IMR-90 (cell line): Measurements from ENCODE around the gene RAB11B. TPM values are rescaled to one million over a fixed set of nuclear protein-coding genes. Genes with fewer than 3 reads are reported as not detected.

Source experiments
- ATAC-seq: fragments of 200-7000 bp; cut with Tn5 transposase; 2 replicates; pipeline ENCODE4 v1.9.1; 2020; ENCODE audit warnings: low read depth, mild to moderate bottlenecking, moderate library complexity
- BruUV-seq: library from RNA; stranded (reverse); fragments of 400-500 nt; replicated peaks from 2 replicates; lab custom pipeline; 2021; lab: Mats Ljungman, UMichigan
- CTCF ChIA-PET: fragments of 300-600 bp; formaldehyde crosslinking; extraction: SDS; loops from one replicate; lab custom pipeline; 2021; ENCODE audit warnings: antibody characterized with exemption; lab: Yijun Ruan, JAX
- POLR2A ChIA-PET: fragments of 300-600 bp; sonication (Branson Sonifier 250); formaldehyde crosslinking; loops from one replicate; lab custom pipeline; 2022; ENCODE audit warnings: antibody characterized with exemption; ENCODE audit not compliant: unreplicated experiment; lab: Charles Lee
- DNase-seq: peaks from one replicate; pipeline ENCODE4 v3.0.0; 2013
- H2AFZ ChIP-seq: replicated peaks from 2 replicates; pipeline ENCODE3; 2013; ENCODE audit warnings: low read length, mild to moderate bottlenecking; ENCODE audit not compliant: poor library complexity
- H2AK5ac ChIP-seq: 2 replicates; pipeline ENCODE4 v1.6.1; 2013; ENCODE audit warnings: low read depth, low read length, inconsistent platforms
- H2AK9ac ChIP-seq: replicated peaks from 2 replicates; pipeline ENCODE3; 2013; ENCODE audit warnings: mild to moderate bottlenecking, low read depth, low read length, moderate library complexity; ENCODE audit not compliant: poor library complexity
- H2BK120ac ChIP-seq: 2 replicates; pipeline ENCODE4 v1.6.1; 2013; ENCODE audit warnings: low read depth, low read length, inconsistent platforms
- H2BK15ac ChIP-seq: 3 replicates; pipeline ENCODE4 v1.6.1; 2013; ENCODE audit warnings: low read depth, low read length, inconsistent platforms
- H2BK20ac ChIP-seq: 2 replicates; pipeline ENCODE4 v1.6.1; 2013; ENCODE audit warnings: low read depth, mild to moderate bottlenecking, inconsistent platforms, low read length, moderate library complexity
- H2BK5ac ChIP-seq: 2 replicates; pipeline ENCODE4 v1.6.1; 2013; ENCODE audit warnings: mild to moderate bottlenecking, low read depth, low read length, inconsistent platforms; ENCODE audit not compliant: poor library complexity, severe bottlenecking
- H3K14ac ChIP-seq: replicated peaks from 2 replicates; pipeline ENCODE4 v1.6.1; 2013; ENCODE audit warnings: low read depth, low read length, inconsistent platforms
- H3K18ac ChIP-seq: 2 replicates; pipeline ENCODE4 v1.6.1; 2013; ENCODE audit warnings: low read depth, low read length, control low read depth
- H3K23ac ChIP-seq: 2 replicates; pipeline ENCODE4 v1.6.1; 2013; ENCODE audit warnings: low read depth, low read length, inconsistent platforms
- H3K27ac ChIP-seq: 2 replicates; pipeline ENCODE4 v1.5.1; 2013; ENCODE audit warnings: mild to moderate bottlenecking, control low read depth, low read length; ENCODE audit not compliant: insufficient read depth
- H3K27me3 ChIP-seq: 2 replicates; pipeline ENCODE4 v1.6.1; 2013; ENCODE audit warnings: low read length; ENCODE audit not compliant: control insufficient read depth, insufficient read depth
- H3K36me3 ChIP-seq: 2 replicates; pipeline ENCODE4 v1.6.1; 2013; ENCODE audit warnings: low read length, mixed read lengths; ENCODE audit not compliant: control insufficient read depth, insufficient read depth
- H3K4ac ChIP-seq: 2 replicates; pipeline ENCODE4 v1.6.1; 2013; ENCODE audit warnings: low read depth, low read length, inconsistent platforms
- H3K4me1 ChIP-seq: 2 replicates; pipeline ENCODE4 v1.6.1; 2013; ENCODE audit warnings: low read length, mixed read lengths; ENCODE audit not compliant: control insufficient read depth, insufficient read depth
- H3K4me2 ChIP-seq: 2 replicates; pipeline ENCODE4 v1.6.1; 2013; ENCODE audit warnings: low read depth, mild to moderate bottlenecking, control low read depth, low read length, moderate library complexity
- H3K4me3 ChIP-seq: 2 replicates; pipeline ENCODE4 v1.5.1; 2013; ENCODE audit warnings: low read depth, mild to moderate bottlenecking, control low read depth, low read length, moderate library complexity; ENCODE audit not compliant: insufficient read depth
- H3K56ac ChIP-seq: 2 replicates; pipeline ENCODE4 v1.6.1; 2013; ENCODE audit warnings: low read length, inconsistent platforms; ENCODE audit not compliant: insufficient read depth; ENCODE audit errors: extremely low read depth
- H3K79me1 ChIP-seq, 2 experiments: 2 replicates each; pipeline ENCODE4 v1.6.1; 2013; ENCODE audit warnings: low read length in 2 of 2, inconsistent platforms in 1 of 2, low read depth in 1 of 2
- H3K9ac ChIP-seq: 2 replicates; pipeline ENCODE4 v1.6.1; 2013; ENCODE audit warnings: low read depth, low read length, control low read depth
- H3K9me1 ChIP-seq: 2 replicates; pipeline ENCODE4 v1.6.1; 2013; ENCODE audit warnings: low read length, inconsistent platforms; ENCODE audit not compliant: insufficient read depth
- H3K9me3 ChIP-seq: 2 replicates; pipeline ENCODE4 v1.6.1; 2013; ENCODE audit warnings: low read length; ENCODE audit not compliant: control insufficient read depth, insufficient read depth
- H4K20me1 ChIP-seq: 2 replicates; pipeline ENCODE4 v1.6.1; 2013; ENCODE audit warnings: low read length, inconsistent platforms; ENCODE audit not compliant: insufficient read depth
- H4K5ac ChIP-seq: 2 replicates; pipeline ENCODE4 v1.6.1; 2013; ENCODE audit warnings: mild to moderate bottlenecking, low read depth, low read length, control low read depth
- H4K8ac ChIP-seq, 2 experiments: 2 replicates each; pipeline ENCODE4 v1.6.1; 2013; ENCODE audit warnings: low read depth in 2 of 2, low read length in 2 of 2, control low read depth in 1 of 2, inconsistent platforms in 1 of 2
- H4K91ac ChIP-seq: 2 replicates; pipeline ENCODE4 v1.6.1; 2013; ENCODE audit warnings: low read depth, low read length, inconsistent platforms; ENCODE audit not compliant: insufficient read depth
- CEBPB ChIP-seq: IDR thresholded peaks from 2 replicates; pipeline ENCODE4 v1.6.1; 2012; ENCODE audit warnings: low read depth, low read length, improper control_type of control experiment
- MAFK ChIP-seq: IDR thresholded peaks from 2 replicates; pipeline ENCODE4 v1.6.1; 2012; ENCODE audit warnings: low read depth, low read length, improper control_type of control experiment
- MAZ ChIP-seq: IDR thresholded peaks from 2 replicates; pipeline ENCODE4 v1.6.1; 2012; ENCODE audit warnings: low read depth, mild to moderate bottlenecking, low read length, improper control_type of control experiment, moderate library complexity, borderline replicate concordance
- RAD21 ChIP-seq: IDR thresholded peaks from 2 replicates; pipeline ENCODE4 v1.6.1; 2012; ENCODE audit warnings: low read length, improper control_type of control experiment
- WGBS, 2 experiments: methylation state at CpG; one replicate each; pipeline versions ENCODE4 v1.1.5 to v1.1.7; 2013; ENCODE audit warnings: missing lambda C conversion rate in 2 of 2; ENCODE audit not compliant: insufficient read length in 1 of 2; ENCODE audit errors: extremely low coverage in 2 of 2; 5-methylcytosine and 5-hydroxymethylcytosine counted together
- dilution Hi-C: fragments of 300-500 bp; cut with HindIII; formaldehyde crosslinking; loops from one replicate; pipeline ENCODE4 v1.14.3; 2018; ENCODE audit warnings: low sequenced_read_pairs; ENCODE audit not compliant: unreplicated experiment
- in situ Hi-C: fragments of 300-500 bp; cut with MboI; formaldehyde crosslinking; loops from 3 replicates; pipeline ENCODE4 v1.14.3; 2019; ENCODE audit warnings: low sequenced_read_pairs, inconsistent platforms, mixed read lengths
- intact Hi-C: fragments of 100-400 bp; cut with micrococcal nuclease; formaldehyde crosslinking; loops from 2 replicates; pipeline ENCODE4 v1.10.0; 2022
- polyA plus RNA-seq, 3 experiments: library from polyadenylated mRNA; depleted of rRNA; stranded (reverse); fragments of >200 nt; gene quantifications; 2 replicates each; pipeline ENCODE4 v1.2.3, GENCODE V29; 2012; ENCODE audit warnings: low replicate concordance in 1 of 3
- total RNA-seq: library from RNA; depleted of rRNA; stranded (reverse); fragments of >200 nt; gene quantifications from 2 replicates; pipeline ENCODE4 v1.2.3, GENCODE V29; 2012

RAB11B gene
- total and polyA plus RNA-seq, 2 of the 4 experiments (the other 2 are of a cell fraction): 8.2 to 117 TPM

DNA sequence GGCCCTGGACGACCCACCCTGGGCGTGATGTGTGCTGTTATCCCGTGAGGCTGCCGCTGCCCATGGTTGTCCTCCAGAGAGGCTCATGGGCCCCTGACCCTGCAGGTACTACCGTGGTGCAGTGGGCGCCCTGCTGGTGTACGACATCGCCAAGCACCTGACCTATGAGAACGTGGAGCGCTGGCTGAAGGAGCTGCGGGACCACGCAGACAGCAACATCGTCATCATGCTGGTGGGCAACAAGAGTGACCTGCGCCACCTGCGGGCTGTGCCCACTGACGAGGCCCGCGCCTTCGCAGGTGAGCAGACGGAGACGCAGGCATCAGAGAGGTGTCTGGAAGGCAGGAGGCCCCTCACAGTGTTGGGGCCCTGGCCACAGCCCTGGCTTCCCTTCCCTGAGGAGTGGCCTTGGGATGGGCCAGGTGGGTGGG lies 11.8 kb downstream of the RAB11B start:
- intact Hi-C loops: no loop called here
- no peak overlapping the region for H2AK5ac ChIP-seq
- no peaks in the 10 kb centered on the region for H3K9me3 ChIP-seq
- TF ChIP-seq CEBPB: no peak
- TF ChIP-seq RAD21: no peak
- TF ChIP-seq MAZ: no peak
- no peak for TF ChIP-seq MAFK
- H3K9ac ChIP-seq: no peak overlapping the region
- H2AK9ac ChIP-seq: no peak overlapping the region
- 98% methylated on average over 14 of the region's 21 CpGs; no CpG with 5 or more reads in 1 of the 2 experiments for WGBS, 2 experiments
- no peak overlapping the region for H3K4ac ChIP-seq
- H3K79me1 ChIP-seq: peaks cover 22 to 30% of the 10 kb centered on the region in 2 experiments
- no peak overlapping the region for H3K27ac ChIP-seq
- no peak overlapping the region for H2BK5ac ChIP-seq
- in situ Hi-C loops: no loop called here
- H3K4me3 ChIP-seq: no peak overlapping the region
- no TSS peak for BruUV-seq
- H2AFZ ChIP-seq: peak overlapping the region; percentile 43
- ATAC-seq: no peak
- H4K8ac ChIP-seq: no peak overlapping the region
- no peak overlapping the region for H3K4me2 ChIP-seq
- H4K5ac ChIP-seq: no peak overlapping the region
- peaks cover 8% of the 10 kb centered on the region for H3K9me1 ChIP-seq
- ChIA-PET CTCF (no interaction called here), POLR2A (interaction anchor here (0.6 kb wide), 1 partner anchor 1330 kb away, joined by 8 read pairs; no protein-coding TSS in a partner anchor)
- H2BK120ac ChIP-seq: no peak overlapping the region
- H3K14ac ChIP-seq: no peak overlapping the region
- H2BK20ac ChIP-seq: no peak overlapping the region
- dilution Hi-C loops: no loop called here
- DNase-seq: no peak
- peaks cover 31% of the 10 kb centered on the region for H4K20me1 ChIP-seq
- peaks cover 4% of the 10 kb centered on the region for H3K4me1 ChIP-seq
- no peak overlapping the region for H3K18ac ChIP-seq
- no peaks in the 10 kb centered on the region for H3K27me3 ChIP-seq
- H3K36me3 ChIP-seq: peaks cover 37% of the 10 kb centered on the region
- H4K91ac ChIP-seq: no peak overlapping the region
- H3K23ac ChIP-seq: no peak overlapping the region
- no peak overlapping the region for H3K56ac ChIP-seq
- no peak overlapping the region for H2BK15ac ChIP-seq
